GM18505 (cell line): Measurements from ENCODE around the gene NPAS1.

Experiments used
- ATAC-seq: cut with Tn5 transposase; IDR thresholded peaks from one replicate; pipeline ENCODE4 v1.9.1; 2021; ENCODE audit not compliant: unreplicated experiment
- POLR2A ChIP-seq: IDR thresholded peaks from 4 replicates; pipeline ENCODE4 v1.6.1; 2011; ENCODE audit warnings: borderline replicate concordance; ENCODE audit not compliant: insufficient read depth, insufficient read length; ENCODE audit errors: extremely low read depth

The NPAS1 gene

DNA sequence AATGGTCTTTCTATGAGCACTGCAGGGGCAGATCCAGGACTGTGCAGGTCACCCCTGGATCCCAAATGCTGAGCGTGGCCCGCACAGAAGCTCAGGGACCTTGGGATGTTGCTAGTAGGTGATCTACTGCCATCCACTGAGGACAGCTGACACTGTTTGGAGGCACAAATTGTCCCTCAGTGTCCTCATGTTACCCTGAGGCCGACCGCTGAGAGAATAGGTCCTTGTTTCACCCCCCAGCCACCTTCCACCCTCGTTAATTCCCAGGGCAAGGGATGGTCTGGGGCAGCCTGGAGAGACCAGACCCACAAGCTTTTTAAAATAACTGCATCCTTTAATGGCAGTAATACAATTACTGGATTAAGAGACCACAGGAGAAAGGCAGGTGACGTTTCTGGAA is 44.2 kb downstream of the NPAS1 start:
- TF ChIP-seq POLR2A = no peak
- no peak for ATAC-seq

- no peak for TF ChIP-seq POLR2A
Measured at GRCh38 chr19:47065242-47065641, 45.6 kb downstream of the NPAS1 start.

GRCh38 chr19:47066376-47067214 is 47.0 kb downstream of the NPAS1 start:
- no peak for TF ChIP-seq POLR2A
- ATAC-seq = no peak

More at GRCh38 chr19:47065242-47065641, 45.6 kb downstream of the NPAS1 start:
- ATAC-seq = no peak

- no peak for ATAC-seq
- TF ChIP-seq POLR2A = no peak
Measured at GRCh38 chr19:47067215-47067847, 47.7 kb downstream of the NPAS1 start.

DNA sequence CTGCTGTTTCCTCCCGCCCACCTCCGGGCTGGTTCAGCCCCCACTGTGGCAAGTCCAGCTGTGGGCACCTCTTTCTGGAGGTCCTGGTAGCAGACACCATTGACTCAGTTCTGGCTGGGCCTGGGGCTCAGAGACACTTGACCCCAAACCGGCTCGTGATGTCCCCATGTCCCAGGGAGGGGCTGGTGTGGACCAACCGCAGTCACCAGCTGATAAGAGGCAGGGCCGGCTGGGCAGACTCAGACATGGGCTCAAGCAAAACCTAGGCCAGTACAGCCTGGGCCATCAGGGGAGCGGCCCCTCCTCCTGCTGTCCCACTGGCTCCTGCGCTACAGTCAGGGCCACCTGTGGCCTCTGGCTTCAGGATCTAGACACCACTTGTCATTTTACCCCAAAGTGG is 48.6 kb downstream of the NPAS1 start:
- TF ChIP-seq POLR2A = no peak
- no peak for ATAC-seq

DNA sequence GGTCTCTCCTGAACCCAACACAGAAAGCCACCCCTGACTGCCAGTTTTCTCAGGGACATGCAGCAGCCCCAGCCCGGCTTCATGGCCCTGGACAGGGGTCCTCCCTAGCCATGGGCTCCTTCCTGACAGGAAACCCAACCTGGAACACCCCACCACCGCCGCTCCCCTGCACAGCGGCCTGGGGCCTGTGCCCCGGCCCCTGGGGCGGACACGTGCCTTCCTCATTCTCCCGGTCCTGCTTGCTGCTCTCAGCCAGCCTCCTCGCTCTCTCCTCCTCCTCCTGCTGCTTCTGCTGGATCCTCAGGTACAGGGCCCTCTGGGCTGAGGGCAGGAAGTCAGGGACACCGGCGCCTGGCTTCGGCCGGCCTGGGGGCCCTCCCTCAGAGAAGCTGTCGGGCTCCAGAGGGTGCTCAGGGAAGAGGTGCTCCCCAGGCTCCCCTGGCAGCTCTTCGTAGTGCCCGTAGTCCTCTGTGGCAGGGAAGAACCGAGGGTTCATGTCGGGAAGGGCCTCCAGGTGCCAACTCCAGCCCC is 49.3 kb downstream of the NPAS1 start:
- ATAC-seq = no peak
- no peak for TF ChIP-seq POLR2A

GRCh38 chr19:47069795-47070194 is 50.2 kb downstream of the NPAS1 start:
- no peak for ATAC-seq
- TF ChIP-seq POLR2A = no peak

DNA sequence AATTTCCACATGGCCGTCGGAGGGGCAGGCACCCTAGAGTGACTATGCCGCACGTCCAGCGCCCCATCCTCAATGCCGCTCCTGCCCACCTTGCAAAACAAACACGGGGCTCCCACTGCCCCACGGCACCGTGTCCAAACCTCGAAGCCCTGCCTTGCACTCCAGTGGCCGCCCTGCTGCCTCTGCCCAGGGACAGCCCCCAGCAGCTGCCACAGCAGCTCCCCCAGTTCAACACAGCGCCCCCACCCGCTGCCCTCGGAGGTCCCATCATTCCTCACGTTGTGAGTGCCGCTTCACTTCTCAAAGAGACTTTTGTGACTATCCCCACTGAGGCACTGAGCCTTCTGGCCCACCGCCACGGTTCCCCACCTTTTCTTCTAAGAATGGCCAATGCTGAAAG is 51.1 kb downstream of the NPAS1 start:
- TF ChIP-seq POLR2A = no peak
- ATAC-seq = no peak

- no peak for TF ChIP-seq POLR2A
- ATAC-seq = no peak
Measured at GRCh38 chr19:47071731-47072130, 52.1 kb downstream of the NPAS1 start.

DNA sequence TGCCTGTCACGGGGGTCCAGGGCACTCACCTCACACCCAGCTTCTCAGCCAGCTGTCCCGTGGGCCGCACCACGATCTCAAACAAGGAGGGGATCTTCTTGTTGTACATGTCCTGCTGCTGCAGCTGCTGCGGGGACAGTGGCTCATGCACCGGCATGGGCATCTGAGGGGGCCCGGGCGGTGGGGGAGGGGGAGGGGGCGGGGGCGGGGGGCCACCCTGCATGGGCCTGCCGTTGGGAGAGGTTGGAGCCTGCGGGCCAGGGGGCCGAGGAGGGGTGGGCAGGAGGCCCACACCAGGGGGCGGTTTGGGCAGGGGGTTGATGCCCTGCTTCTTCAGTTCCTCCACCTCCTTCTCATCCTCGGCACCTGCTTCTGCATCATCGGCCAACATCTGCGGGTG is 52.7 kb downstream of the NPAS1 start:
- no peak for ATAC-seq
- no peak for TF ChIP-seq POLR2A

DNA sequence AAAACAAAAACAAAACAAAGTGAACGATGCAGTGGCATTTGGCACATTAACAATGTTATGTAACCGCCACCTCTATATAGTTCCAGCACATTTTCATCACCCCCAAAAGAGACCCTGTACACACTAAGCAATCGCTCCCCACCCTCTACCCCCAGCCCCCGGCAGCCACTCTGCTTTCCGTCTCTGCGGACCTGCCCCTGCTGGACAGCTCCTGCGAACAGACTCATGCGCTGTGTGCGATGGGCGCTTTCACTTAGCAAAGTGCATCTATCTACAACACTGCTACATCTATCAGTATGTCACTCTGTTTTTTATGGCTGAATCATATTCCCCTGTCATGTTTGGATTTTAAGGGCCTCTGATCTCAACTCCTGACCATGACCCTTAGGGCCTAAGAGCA is 53.9 kb downstream of the NPAS1 start:
- TF ChIP-seq POLR2A = no peak
- ATAC-seq = no peak

- TF ChIP-seq POLR2A = no peak
- ATAC-seq = no peak
Measured at GRCh38 chr19:47074621-47075020, 55.0 kb downstream of the NPAS1 start.

- ATAC-seq = no peak
- no peak for TF ChIP-seq POLR2A
Measured at GRCh38 chr19:47075179-47075810, 55.7 kb downstream of the NPAS1 start.
